GM18507 (cell line): ENCODE results near the gene C6orf136.
"Not testable (repeated sequence)": the region's sequence is repeated elsewhere in the genome, so short reads cannot be mapped to it uniquely, and the experiment has no call there.

Source experiments
- DNase-seq: peaks from one replicate; pipeline ENCODE4 v3.0.0; 2011; ENCODE audit warnings: low read depth; ENCODE audit not compliant: insufficient read length; ENCODE audit errors: extremely low spot score
- FAIRE-seq: peaks from 2 replicates; lab custom pipeline; 2011; peaks lifted over from hg19 to GRCh38; lab: Jason Lieb, UNC

C6orf136 gene

GRCh38 chr6:30654798-30655742, 8.1 kb downstream of the C6orf136 start:
- DNase-seq, result no peak
- FAIRE-seq, result no peak

- no peak for FAIRE-seq
- DNase-seq, result no peak
Measured at GRCh38 chr6:30655743-30656094, 8.8 kb downstream of the C6orf136 start.

GRCh38 chr6:30656513-30656912, 9.6 kb downstream of the C6orf136 start:
- DNase-seq (no peak), FAIRE-seq (no peak)

- DNase-seq, result no peak
- no peak for FAIRE-seq
Measured at GRCh38 chr6:30657454-30657853, 10.5 kb downstream of the C6orf136 start.

GRCh38 chr6:30657922-30658321, 11.0 kb downstream of the C6orf136 start:
- not testable (repeated sequence) for FAIRE-seq, DNase-seq

- DNase-seq (no peak), FAIRE-seq (no peak)
Measured at GRCh38 chr6:30664994-30665767, 18.2 kb downstream of the C6orf136 start.

- DNase-seq, FAIRE-seq: not testable (repeated sequence)
Measured at GRCh38 chr6:30666300-30666699, 19.4 kb downstream of the C6orf136 start.

GRCh38 chr6:30670760-30671527, 24.0 kb downstream of the C6orf136 start:
- no peak for DNase-seq
- FAIRE-seq, result no peak

- DNase-seq, result peak; percentile 79
- peak; percentile 96 for FAIRE-seq
Measured at GRCh38 chr6:30672445-30673253, 25.7 kb downstream of the C6orf136 start, which contains the start of gene DHX16. TSS of gene DHX16 (minus strand) at chr6:30673006. CDS start at chr6:30672841, 165 bp downstream.

GRCh38 chr6:30676660-30677285, 29.8 kb downstream of the C6orf136 start:
- DNase-seq (no peak), FAIRE-seq (no peak)

GRCh38 chr6:30678964-30679726, 32.2 kb downstream of the C6orf136 start:
- DNase-seq (peak; percentile 63), FAIRE-seq (peak; percentile 78)

- DNase-seq, result no peak
- FAIRE-seq, result no peak
Measured at GRCh38 chr6:30679765-30680535, 33.0 kb downstream of the C6orf136 start.

GRCh38 chr6:30681766-30682142, 34.8 kb downstream of the C6orf136 start:
- no peak for DNase-seq
- no peak for FAIRE-seq

- no peak for DNase-seq
- FAIRE-seq, result peak; percentile 92
Measured at GRCh38 chr6:30682143-30683117, 35.5 kb downstream of the C6orf136 start.

GRCh38 chr6:30683183-30683979, 36.4 kb downstream of the C6orf136 start:
- DNase-seq (no peak), FAIRE-seq (no peak)
